Tracheal epithelial cell (primary cell): ENCODE results near the gene TRPM3. TPM values are rescaled to one million over a fixed set of nuclear protein-coding genes. Genes with fewer than 3 reads are reported as not detected.

Experiments
- total RNA-seq: library from RNA; depleted of rRNA; stranded (reverse); fragments of >200 nt; gene quantifications from 2 replicates; pipeline ENCODE4 v1.2.1, GENCODE V29; 2014

Gene TRPM3
- total RNA-seq, result 1.2 TPM in 1 of 2 replicates, not detected in the other

GRCh38 chr9:71121275-71122021 lies at the start of gene TRPM3:
Gene TRPM3 (minus strand): TSS chr9:71121621. CDS start chr9:71121354, 267 bp downstream.

